IPS-20b (cell line): ENCODE measurements around the gene RAB42.

ENCODE experiments used
- H3K27ac ChIP-seq: one replicate; pipeline ENCODE4 v1.5.1; 2013; ENCODE audit warnings: low read length
- H3K27me3 ChIP-seq: 2 replicates; pipeline ENCODE4 v1.6.1; 2013; ENCODE audit warnings: mild to moderate bottlenecking, low read length, inconsistent platforms; ENCODE audit not compliant: insufficient read depth
- H3K36me3 ChIP-seq: 2 replicates; pipeline ENCODE4 v1.6.1; 2013; ENCODE audit warnings: low read depth, mild to moderate bottlenecking, inconsistent platforms, low read length, moderate library complexity; ENCODE audit not compliant: insufficient read depth
- H3K4me1 ChIP-seq: 2 replicates; pipeline ENCODE4 v1.6.1; 2013; ENCODE audit warnings: mild to moderate bottlenecking, control low read depth, inconsistent platforms, low read length, moderate library complexity; ENCODE audit not compliant: insufficient read depth
- H3K4me3 ChIP-seq: 2 replicates; pipeline ENCODE4 v1.5.1; 2013; ENCODE audit warnings: mild to moderate bottlenecking, low read length, inconsistent platforms
- H3K9ac ChIP-seq: 2 replicates; pipeline ENCODE4 v1.6.1; 2013; ENCODE audit warnings: low read depth, mild to moderate bottlenecking, inconsistent platforms, low read length, moderate library complexity
- H3K9me3 ChIP-seq: 2 replicates; pipeline ENCODE4 v1.6.1; 2013; ENCODE audit warnings: mild to moderate bottlenecking, low read depth, low read length, inconsistent platforms; ENCODE audit not compliant: insufficient read depth

Gene RAB42

DNA sequence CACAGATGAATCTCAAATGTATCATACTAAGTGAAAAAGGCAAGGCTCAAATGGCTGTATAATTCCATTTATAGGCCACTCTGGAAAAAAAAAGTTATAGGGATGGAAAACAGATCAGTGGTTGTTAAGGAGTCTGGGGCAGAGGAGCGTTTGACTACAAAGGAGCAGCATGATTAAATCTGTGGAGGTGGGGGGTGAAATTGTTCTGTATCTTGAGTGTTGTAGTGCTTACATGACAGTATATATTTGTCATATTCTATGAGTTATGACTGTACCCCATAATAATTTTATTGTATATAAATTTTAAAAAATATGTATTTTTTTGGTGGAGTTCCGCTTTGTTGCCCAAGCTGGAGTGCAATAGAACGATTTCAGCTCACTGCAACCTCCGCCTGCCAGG lies 40.5 kb downstream of the RAB42 start:
- no peak overlapping the region for H3K27ac ChIP-seq
- no peaks in the 10 kb centered on the region for H3K9me3 ChIP-seq
- no peaks in the 10 kb centered on the region for H3K27me3 ChIP-seq
- no peaks in the 10 kb centered on the region for H3K36me3 ChIP-seq
- H3K9ac ChIP-seq: no peak overlapping the region
- no peaks in the 10 kb centered on the region for H3K4me1 ChIP-seq
- H3K4me3 ChIP-seq: no peak overlapping the region

GRCh38 chr1:28640766-28641165 lies 48.7 kb downstream of the RAB42 start:
- H3K27ac ChIP-seq: no peak overlapping the region
- H3K9ac ChIP-seq: no peak overlapping the region
- peaks cover 4% of the 10 kb centered on the region; the same call in 1 of the 2 replicates for H3K4me1 ChIP-seq
- no peaks in the 10 kb centered on the region for H3K36me3 ChIP-seq
- no peaks in the 10 kb centered on the region for H3K9me3 ChIP-seq
- no peaks in the 10 kb centered on the region for H3K27me3 ChIP-seq
- no peak overlapping the region for H3K4me3 ChIP-seq

DNA sequence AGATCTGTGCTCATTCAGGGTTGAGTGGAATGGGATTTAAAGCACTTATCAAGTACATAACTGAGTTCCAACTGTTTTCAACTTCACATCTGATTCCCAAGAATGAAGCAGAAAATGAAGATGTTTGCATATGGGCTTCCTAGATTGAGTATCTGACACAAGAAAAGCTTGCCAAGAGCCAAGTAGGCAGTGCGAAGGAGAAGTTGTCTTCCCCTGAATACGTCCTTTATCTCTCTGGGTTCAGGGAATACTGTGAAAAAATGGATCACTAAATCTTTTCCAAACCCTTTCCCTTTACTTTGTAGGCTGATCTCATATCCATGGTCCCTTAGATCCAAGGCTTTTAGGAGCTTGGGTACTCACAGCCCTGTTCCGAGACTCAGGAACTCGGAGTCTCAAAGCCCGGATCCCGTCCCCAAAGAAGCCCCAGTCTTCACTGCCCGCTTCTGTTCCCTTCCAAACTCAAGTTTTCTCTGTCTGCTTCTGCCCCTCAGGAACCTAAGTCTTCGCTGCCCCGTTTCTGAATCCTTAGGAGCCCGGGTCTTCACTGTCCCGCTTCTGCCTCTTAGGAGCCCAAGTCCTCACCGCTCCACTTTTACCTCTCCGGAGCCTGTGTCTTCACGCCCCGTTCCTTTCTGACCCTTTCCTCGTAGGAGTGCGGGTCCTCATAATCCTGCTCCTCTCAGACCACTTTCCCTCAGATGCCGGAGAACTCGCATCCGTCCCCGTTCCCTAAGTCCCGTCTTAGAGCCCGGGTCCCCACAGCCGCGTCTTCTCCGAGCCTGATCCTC lies 50.2 kb downstream of the RAB42 start:
- peak overlapping the region; percentile 93 for H3K9ac ChIP-seq
- H3K9me3 ChIP-seq: no peaks in the 10 kb centered on the region
- H3K4me1 ChIP-seq: peaks cover 4% of the 10 kb centered on the region; the same call in 1 of the 2 replicates
- no peaks in the 10 kb centered on the region for H3K36me3 ChIP-seq
- peak overlapping the region; percentile 29 for H3K27ac ChIP-seq
- H3K4me3 ChIP-seq: peak overlapping the region; percentile 89
- H3K27me3 ChIP-seq: no peaks in the 10 kb centered on the region

- peak within 1 kb of the TSS; percentile 89 for H3K4me3 ChIP-seq
- peak within 1 kb of the TSS; percentile 67 for H3K27ac ChIP-seq
- H3K36me3 ChIP-seq: no peaks in the 10 kb centered on the region
- peak within 1 kb of the TSS; percentile 93 for H3K9ac ChIP-seq
- H3K27me3 ChIP-seq: no peaks in the 10 kb centered on the region
- peaks cover 4% of the 10 kb centered on the region; the same call in 1 of the 2 replicates for H3K4me1 ChIP-seq
- H3K9me3 ChIP-seq: no peaks in the 10 kb centered on the region
These were observed 51.0 kb downstream of the RAB42 start, which contains the start of gene TAF12 for GRCh38 chr1:28642847-28643635. Gene TAF12 (minus strand): TSS chr1:28643067. CDS start chr1:28622081, 20,986 bp downstream.

- Histone ChIP-seq H3K27me3 (no peaks in the 10 kb centered on the region), H3K4me3 (no peak overlapping the region), H3K36me3 (no peaks in the 10 kb centered on the region), H3K27ac (no peak overlapping the region), H3K9ac (no peak overlapping the region), H3K9me3 (no peaks in the 10 kb centered on the region), H3K4me1 (peaks cover 4% of the 10 kb centered on the region; the same call in 1 of the 2 replicates)
These were observed 52.4 kb downstream of the RAB42 start for GRCh38 chr1:28644494-28644893.
